22Rv1 (cell line): ENCODE measurements around the gene RAD50.

Experiments
- ZFX ChIP-seq: fragments of 450-650 bp; IDR thresholded peaks from 2 replicates; pipeline ENCODE4 v1.6.1; 2017; ENCODE audit warnings: antibody characterized with exemption, borderline replicate concordance
- TF ChIP-seq, protein P1 (sequence below): fragments of 450-650 bp; IDR thresholded peaks from 2 replicates; pipeline ENCODE4 v1.5.1; 2017; ENCODE audit warnings: mild to moderate bottlenecking

- TF ChIP-seq, protein P1, sequence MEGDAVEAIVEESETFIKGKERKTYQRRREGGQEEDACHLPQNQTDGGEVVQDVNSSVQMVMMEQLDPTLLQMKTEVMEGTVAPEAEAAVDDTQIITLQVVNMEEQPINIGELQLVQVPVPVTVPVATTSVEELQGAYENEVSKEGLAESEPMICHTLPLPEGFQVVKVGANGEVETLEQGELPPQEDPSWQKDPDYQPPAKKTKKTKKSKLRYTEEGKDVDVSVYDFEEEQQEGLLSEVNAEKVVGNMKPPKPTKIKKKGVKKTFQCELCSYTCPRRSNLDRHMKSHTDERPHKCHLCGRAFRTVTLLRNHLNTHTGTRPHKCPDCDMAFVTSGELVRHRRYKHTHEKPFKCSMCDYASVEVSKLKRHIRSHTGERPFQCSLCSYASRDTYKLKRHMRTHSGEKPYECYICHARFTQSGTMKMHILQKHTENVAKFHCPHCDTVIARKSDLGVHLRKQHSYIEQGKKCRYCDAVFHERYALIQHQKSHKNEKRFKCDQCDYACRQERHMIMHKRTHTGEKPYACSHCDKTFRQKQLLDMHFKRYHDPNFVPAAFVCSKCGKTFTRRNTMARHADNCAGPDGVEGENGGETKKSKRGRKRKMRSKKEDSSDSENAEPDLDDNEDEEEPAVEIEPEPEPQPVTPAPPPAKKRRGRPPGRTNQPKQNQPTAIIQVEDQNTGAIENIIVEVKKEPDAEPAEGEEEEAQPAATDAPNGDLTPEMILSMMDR: no peak
- no peak for TF ChIP-seq ZFX
Measured at GRCh38 chr5:132679717-132680380, 123.1 kb downstream of the RAD50 start.
